MG63 (cell line): Measurements from ENCODE around the gene ZNF727. TPM values are rescaled to one million over a fixed set of nuclear protein-coding genes. Genes with fewer than 3 reads are reported as not detected.
"Not testable (repeated sequence)": the region's sequence is repeated elsewhere in the genome, so short reads cannot be mapped to it uniquely, and the experiment has no call there.

Experiments used
- DNase-seq: peaks from one replicate; pipeline ENCODE4 v3.0.0-alpha.2; 2020
- H3K27me3 ChIP-seq: fragments of 250-450 bp; sonication (Bioruptor Pico); 2 replicates; pipeline ENCODE4 v1.5.1; 2020; ENCODE audit warnings: mild to moderate bottlenecking, moderate library complexity
- H3K36me3 ChIP-seq: fragments of 250-450 bp; sonication (Bioruptor Pico); 2 replicates; pipeline ENCODE4 v1.5.1; 2020; ENCODE audit warnings: mild to moderate bottlenecking, moderate library complexity
- H3K4me3 ChIP-seq: fragments of 250-450 bp; sonication (Bioruptor Pico); 2 replicates; pipeline ENCODE4 v1.5.1; 2020; ENCODE audit warnings: mild to moderate bottlenecking, moderate library complexity
- H3K9me3 ChIP-seq: fragments of 250-450 bp; sonication (Bioruptor Pico); 2 replicates; pipeline ENCODE4 v1.5.1; 2020; ENCODE audit warnings: mild to moderate bottlenecking, moderate library complexity
- total RNA-seq: library from RNA; depleted of rRNA; stranded (reverse); fragments of >200 nt; shearing (Covaris generic); gene quantifications from 2 replicates; pipeline ENCODE4 v1.2.3, GENCODE V29; 2014; ENCODE audit warnings: low replicate concordance; rRNA removed

ZNF727 gene
- total RNA-seq: not detected in 2 replicates

DNA sequence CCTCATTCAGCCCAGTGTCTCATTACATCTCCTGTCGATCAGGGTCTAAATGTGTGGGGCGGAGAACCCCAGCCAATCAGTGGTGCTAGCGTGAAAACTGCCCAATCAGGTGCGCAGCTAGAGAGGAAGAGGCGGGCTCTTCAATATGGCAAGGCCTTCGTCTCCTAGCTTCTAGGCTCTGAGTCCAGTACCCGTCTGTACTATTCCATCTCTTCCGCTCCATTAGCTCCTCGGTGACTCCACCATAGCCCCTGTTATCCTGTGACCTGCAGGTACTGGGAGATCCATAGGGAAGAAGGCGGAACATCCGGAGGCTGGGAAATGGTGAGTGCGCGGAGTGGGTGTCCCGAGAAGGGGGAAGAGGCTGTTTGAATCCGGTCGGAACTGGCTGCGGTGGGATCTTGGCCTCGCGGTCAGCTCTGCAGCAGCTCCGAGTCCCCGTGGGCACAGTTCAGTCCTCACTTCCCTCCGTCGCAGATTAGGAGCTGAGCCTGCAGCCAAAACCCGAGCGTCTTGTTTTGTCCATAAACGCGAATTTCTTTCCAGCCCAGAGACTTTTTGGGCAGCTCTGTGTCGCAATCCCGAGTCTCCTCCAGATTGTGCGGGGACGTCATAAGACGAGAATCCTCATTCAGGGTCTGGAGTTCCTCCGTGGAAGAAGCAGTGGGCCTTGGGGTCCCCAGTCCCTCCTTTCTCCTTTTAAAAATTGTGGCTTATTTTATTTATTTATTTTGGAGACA, at the start of gene ZNF727:
TSS of gene ZNF727 (plus strand) at position 134 of the 740 bp plus-strand sequence. CDS start at position 322, 188 bp downstream.
- no peaks in the 10 kb centered on the region for H3K9me3 ChIP-seq
- H3K27me3 ChIP-seq: no peaks in the 10 kb centered on the region
- no peak for DNase-seq
- H3K4me3 ChIP-seq: no peak within 1 kb of the TSS
- no peaks in the 10 kb centered on the region for H3K36me3 ChIP-seq

- Histone ChIP-seq H3K4me3 (no peak within 1 kb of the TSS), H3K36me3 (no peaks in the 10 kb centered on the region), H3K9me3 (no peaks in the 10 kb centered on the region; the same call in 1 of the 2 replicates), H3K27me3 (no peaks in the 10 kb centered on the region)
- no peak for DNase-seq
Measured at GRCh38 chr7:63998549-63998948, 46.7 kb upstream of the ZNF727 start, which contains the start of gene ZNF722. Gene ZNF722, plus strand, starts transcription at chr7:63998849. Its CDS starts 113 bp downstream, at chr7:63998962.

GRCh38 chr7:64015496-64015895, 29.7 kb upstream of the ZNF727 start:
- H3K27me3 ChIP-seq, H3K36me3 ChIP-seq, H3K9me3 ChIP-seq, DNase-seq, H3K4me3 ChIP-seq: not testable (repeated sequence)

DNA sequence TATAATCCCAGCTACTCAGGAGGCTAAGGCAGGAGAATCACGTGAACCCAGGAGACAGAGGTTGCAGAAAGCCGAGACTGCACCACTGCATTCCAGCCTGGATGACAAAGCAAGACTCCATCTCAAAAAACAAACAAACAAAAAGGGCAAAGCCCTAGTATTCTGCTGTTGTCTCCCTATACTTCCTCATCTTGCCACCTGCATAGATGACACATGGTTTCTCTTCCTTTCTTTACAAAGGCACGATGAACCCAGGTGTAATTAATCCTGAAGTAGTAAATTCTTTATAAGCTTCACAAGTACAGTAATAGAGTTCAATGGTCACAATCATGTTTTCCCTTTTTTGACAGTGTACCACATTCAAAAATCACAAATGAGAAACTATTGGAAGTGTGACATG, 9.8 kb upstream of the ZNF727 start:
- Histone ChIP-seq H3K9me3 (no peaks in the 10 kb centered on the region), H3K27me3 (no peaks in the 10 kb centered on the region), H3K36me3 (no peaks in the 10 kb centered on the region), H3K4me3 (no peak overlapping the region)
- DNase-seq: no peak

DNA sequence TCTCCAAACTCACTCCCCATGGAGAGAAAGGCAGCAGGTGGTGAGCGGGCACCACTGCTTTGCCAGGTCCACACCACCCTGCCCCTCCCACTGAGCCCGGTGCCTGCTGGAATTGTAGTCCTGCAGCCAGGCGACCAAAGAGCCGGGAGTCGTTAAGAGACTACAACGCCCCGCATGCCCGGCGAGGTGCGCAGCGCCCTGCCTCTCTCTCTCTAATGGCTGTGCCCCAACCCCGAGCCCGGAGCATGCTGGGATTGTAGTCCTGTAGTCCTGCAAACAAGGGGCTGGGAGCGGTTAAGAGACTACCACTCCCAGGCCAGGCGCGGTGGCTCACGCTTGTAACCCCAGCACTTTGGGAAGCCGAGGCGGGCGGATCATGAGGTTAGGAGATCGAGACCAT, 8.1 kb upstream of the ZNF727 start:
- no peaks in the 10 kb centered on the region for H3K36me3 ChIP-seq
- no peaks in the 10 kb centered on the region for H3K9me3 ChIP-seq
- H3K4me3 ChIP-seq: no peak overlapping the region
- H3K27me3 ChIP-seq: no peaks in the 10 kb centered on the region
- DNase-seq: no peak

DNA sequence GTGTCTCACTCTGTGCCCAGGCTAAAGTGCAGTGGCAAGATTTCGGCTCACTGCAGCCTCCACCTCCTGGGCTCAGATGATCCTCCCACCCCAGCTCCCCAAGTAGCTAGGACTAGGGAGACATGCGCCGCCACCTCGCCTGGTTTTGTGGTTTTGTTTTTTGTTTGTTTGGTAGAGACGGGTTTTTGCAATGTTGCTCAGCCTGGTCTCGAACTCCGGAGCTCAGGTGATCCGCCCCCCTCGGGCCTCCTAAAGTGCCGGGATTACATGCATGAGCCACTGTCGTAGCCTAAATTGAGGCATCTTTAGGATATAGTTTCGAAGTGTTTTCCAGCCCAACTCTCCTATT, 781 bp downstream of the ZNF727 start:
- no peaks in the 10 kb centered on the region for H3K9me3 ChIP-seq
- no peak overlapping the region for H3K4me3 ChIP-seq
- no peak for DNase-seq
- H3K36me3 ChIP-seq: no peaks in the 10 kb centered on the region
- H3K27me3 ChIP-seq: no peaks in the 10 kb centered on the region

GRCh38 chr7:64077837-64078698, 32.8 kb downstream of the ZNF727 start:
- not testable (repeated sequence) for H3K36me3 ChIP-seq, H3K4me3 ChIP-seq, H3K9me3 ChIP-seq, DNase-seq, H3K27me3 ChIP-seq

DNA sequence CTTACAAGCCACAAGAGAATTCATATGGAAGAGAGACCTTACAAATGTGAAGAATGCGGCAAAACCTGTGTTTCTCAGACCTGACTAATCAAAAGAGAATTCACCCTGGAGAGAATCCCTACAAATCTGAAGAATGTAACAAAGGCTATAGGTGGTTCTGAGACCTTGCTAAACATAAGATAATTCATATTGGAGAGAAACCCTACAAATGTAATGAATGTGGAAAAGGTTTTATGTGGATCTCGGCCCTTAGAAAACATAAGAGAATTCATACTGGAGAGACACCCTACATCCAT, 33.4 kb downstream of the ZNF727 start:
- no peak overlapping the region for H3K4me3 ChIP-seq
- H3K27me3 ChIP-seq: no peaks in the 10 kb centered on the region
- H3K36me3 ChIP-seq: no peaks in the 10 kb centered on the region
- H3K9me3 ChIP-seq: no peaks in the 10 kb centered on the region
- no peak for DNase-seq

GRCh38 chr7:64087501-64087900, 42.3 kb downstream of the ZNF727 start:
- DNase-seq: no peak
- H3K27me3 ChIP-seq: no peaks in the 10 kb centered on the region
- H3K36me3 ChIP-seq: no peaks in the 10 kb centered on the region
- H3K4me3 ChIP-seq: no peak overlapping the region
- no peaks in the 10 kb centered on the region for H3K9me3 ChIP-seq

GRCh38 chr7:64088863-64089262, 43.6 kb downstream of the ZNF727 start:
- not testable (repeated sequence) for H3K9me3 ChIP-seq, H3K36me3 ChIP-seq, DNase-seq, H3K4me3 ChIP-seq, H3K27me3 ChIP-seq

Other genes starting within 250 kb of the ZNF727 start
- gene ZNF722, start 46.6 kb upstream of the ZNF727 start, total RNA-seq: not detected in 2 replicates
- not detected in 2 replicates for gene ZNF735, start 161.8 kb downstream of the ZNF727 start, total RNA-seq
- gene ZNF679, start 183.0 kb downstream of the ZNF727 start, total RNA-seq: not detected in 2 replicates